NB4 (cell line): ENCODE results near the gene PPP1R9B.
A peak's percentile ranks its signal among the peaks of the same experiment; 100 is the strongest.

Experiments
- MAX ChIP-seq: IDR thresholded peaks from 2 replicates; pipeline ENCODE4 v1.6.1; 2011; ENCODE audit warnings: low read depth, low read length
- TF ChIP-seq, protein P1 (sequence below): IDR thresholded peaks from one replicate; pipeline ENCODE4 v1.5.1; 2012; ENCODE audit warnings: low read depth, low read length

GRCh38 chr17:50148226-50149090 is 2.0 kb downstream of the PPP1R9B start:
- TF ChIP-seq, protein P1, sequence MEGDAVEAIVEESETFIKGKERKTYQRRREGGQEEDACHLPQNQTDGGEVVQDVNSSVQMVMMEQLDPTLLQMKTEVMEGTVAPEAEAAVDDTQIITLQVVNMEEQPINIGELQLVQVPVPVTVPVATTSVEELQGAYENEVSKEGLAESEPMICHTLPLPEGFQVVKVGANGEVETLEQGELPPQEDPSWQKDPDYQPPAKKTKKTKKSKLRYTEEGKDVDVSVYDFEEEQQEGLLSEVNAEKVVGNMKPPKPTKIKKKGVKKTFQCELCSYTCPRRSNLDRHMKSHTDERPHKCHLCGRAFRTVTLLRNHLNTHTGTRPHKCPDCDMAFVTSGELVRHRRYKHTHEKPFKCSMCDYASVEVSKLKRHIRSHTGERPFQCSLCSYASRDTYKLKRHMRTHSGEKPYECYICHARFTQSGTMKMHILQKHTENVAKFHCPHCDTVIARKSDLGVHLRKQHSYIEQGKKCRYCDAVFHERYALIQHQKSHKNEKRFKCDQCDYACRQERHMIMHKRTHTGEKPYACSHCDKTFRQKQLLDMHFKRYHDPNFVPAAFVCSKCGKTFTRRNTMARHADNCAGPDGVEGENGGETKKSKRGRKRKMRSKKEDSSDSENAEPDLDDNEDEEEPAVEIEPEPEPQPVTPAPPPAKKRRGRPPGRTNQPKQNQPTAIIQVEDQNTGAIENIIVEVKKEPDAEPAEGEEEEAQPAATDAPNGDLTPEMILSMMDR = no peak
- peak; percentile 93 for TF ChIP-seq MAX
